ENCODE data around the gene IPO9. TPM values are rescaled to one million over a fixed set of nuclear protein-coding genes. Genes with fewer than 3 reads are reported as not detected.

IPO9 gene
- polyA plus RNA-seq, 1 donor (not counting 4 experiments of a cell fraction or from before 2014, with no cell fraction given), result 38.9 TPM

DNA sequence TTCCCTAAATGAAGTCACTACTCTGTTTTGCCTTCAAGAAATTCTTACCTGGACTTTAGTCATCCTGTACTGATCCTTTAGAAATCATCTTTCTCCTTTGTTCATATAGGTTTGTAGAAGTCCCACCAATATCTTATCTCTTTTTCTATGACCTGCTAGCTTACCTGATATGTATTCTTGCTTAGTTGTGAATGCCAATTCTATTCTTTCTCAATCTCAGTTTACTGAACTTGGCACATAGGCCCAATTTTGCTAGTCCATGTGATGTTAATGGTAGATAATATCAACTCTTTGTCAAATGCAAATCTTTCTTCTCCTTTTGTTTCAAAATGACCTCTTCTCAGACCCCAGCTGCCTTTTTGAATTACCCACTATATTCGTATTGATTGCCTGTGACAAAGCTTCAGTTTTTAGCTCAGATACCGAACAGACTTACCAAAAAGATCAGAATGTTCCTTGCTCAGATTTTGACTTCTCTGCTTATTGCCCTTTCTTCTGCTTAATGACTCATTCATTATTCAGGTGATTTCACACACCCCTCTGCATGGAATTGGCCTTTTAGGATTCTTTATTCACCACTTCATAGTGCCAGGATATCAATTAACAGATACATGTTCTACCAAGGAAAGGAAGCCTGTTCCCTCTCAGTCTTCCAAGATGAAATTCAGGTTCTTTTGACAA, 20.6 kb downstream of the IPO9 start:
- FAIRE-seq, result no peak

DNA sequence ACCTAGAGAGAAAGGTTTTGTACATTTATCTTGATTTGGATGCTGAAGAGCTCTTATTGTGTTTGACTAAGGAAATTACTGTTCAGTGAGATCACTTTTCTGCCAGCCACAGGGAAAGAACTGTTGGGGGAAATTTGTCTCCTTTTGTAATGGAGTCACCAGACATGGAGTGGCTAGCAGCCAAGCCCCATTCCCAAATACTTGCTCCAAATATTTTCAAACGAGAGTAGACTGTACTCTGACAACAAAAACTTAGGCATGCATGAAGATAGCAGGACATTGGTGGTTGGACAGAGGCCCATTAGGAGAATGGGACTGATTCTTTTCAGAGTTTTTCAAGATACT, 21.1 kb downstream of the IPO9 start:
- Histone ChIP-seq H3K79me2 (ENCODE audit: control insufficient read depth, insufficient read depth, low read length) (peaks cover 26% of the 10 kb centered on the region), H3K4me1 (ENCODE audit: control insufficient read depth, extremely low read depth, insufficient read depth, low read length) (peaks cover 36% of the 10 kb centered on the region), H3K27me3 (ENCODE audit: control insufficient read depth, extremely low read depth, insufficient read depth, low read length) (no peaks in the 10 kb centered on the region), H2AFZ (ENCODE audit: control insufficient read depth, low read length) (no peak overlapping the region), H3K36me3 (ENCODE audit: control insufficient read depth in 2 of 2, extremely low read depth in 1 of 2, insufficient read depth in 2 of 2, low read length in 2 of 2) (peaks cover 14 to 28% of the 10 kb centered on the region in 2 experiments), H3K9me1 (ENCODE audit: control insufficient read depth, extremely low read depth, insufficient read depth, low read length) (peaks cover 3% of the 10 kb centered on the region), H3K4me3 (ENCODE audit: control insufficient read depth in 2 of 3, extremely low read depth in 1 of 3, insufficient read depth in 2 of 3, low read depth in 1 of 3, low read length in 3 of 3) (peak overlapping the region in 2 of 3 experiments; percentile 13 to 30), H3K27ac (ENCODE audit: control insufficient read depth, insufficient read depth, low read length) (peak overlapping the region; percentile 72), H3K4me2 (ENCODE audit: control insufficient read depth, extremely low read depth, insufficient read depth, low read depth, low read length) (peak overlapping the region; percentile 72), H3K9ac (ENCODE audit: control insufficient read depth, extremely low read depth, insufficient read depth, low read length) (no peak overlapping the region), H4K20me1 (ENCODE audit: control insufficient read depth, extremely low read depth, insufficient read depth, low read length) (no peaks in the 10 kb centered on the region), H3K9me3 (ENCODE audit: control insufficient read depth, low read depth, low read length) (no peaks in the 10 kb centered on the region)
- TF ChIP-seq, protein P1, sequence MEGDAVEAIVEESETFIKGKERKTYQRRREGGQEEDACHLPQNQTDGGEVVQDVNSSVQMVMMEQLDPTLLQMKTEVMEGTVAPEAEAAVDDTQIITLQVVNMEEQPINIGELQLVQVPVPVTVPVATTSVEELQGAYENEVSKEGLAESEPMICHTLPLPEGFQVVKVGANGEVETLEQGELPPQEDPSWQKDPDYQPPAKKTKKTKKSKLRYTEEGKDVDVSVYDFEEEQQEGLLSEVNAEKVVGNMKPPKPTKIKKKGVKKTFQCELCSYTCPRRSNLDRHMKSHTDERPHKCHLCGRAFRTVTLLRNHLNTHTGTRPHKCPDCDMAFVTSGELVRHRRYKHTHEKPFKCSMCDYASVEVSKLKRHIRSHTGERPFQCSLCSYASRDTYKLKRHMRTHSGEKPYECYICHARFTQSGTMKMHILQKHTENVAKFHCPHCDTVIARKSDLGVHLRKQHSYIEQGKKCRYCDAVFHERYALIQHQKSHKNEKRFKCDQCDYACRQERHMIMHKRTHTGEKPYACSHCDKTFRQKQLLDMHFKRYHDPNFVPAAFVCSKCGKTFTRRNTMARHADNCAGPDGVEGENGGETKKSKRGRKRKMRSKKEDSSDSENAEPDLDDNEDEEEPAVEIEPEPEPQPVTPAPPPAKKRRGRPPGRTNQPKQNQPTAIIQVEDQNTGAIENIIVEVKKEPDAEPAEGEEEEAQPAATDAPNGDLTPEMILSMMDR (optimal IDR thresholded peaks at IDR 0.05 in 1 of 3, IDR thresholded peaks at IDR 0.05 in 1 of 3, conservative IDR thresholded peaks at IDR 0.05 in 1 of 3; ENCODE audit: extremely low read depth in 1 of 3, insufficient read depth in 2 of 3, low read length in 3 of 3), result no peak
- FAIRE-seq, result peak; percentile 86
- dilution Hi-C loops (cut with MboI; ENCODE audit: extremely low pct_ligation_motif_present, low sequenced_read_pairs), result no loop called here
- peak; percentile 42 for DNase-seq (ENCODE audit: low read depth, low spot score)

More for the DNA sequence above, 20.6 kb downstream of the IPO9 start:
- Histone ChIP-seq H3K27ac (ENCODE audit: control insufficient read depth, insufficient read depth, low read length) (peak overlapping the region; percentile 72), H2AFZ (ENCODE audit: control insufficient read depth, low read length) (no peak overlapping the region), H3K27me3 (ENCODE audit: control insufficient read depth, extremely low read depth, insufficient read depth, low read length) (no peaks in the 10 kb centered on the region), H3K9me1 (ENCODE audit: control insufficient read depth, extremely low read depth, insufficient read depth, low read length) (peaks cover 3% of the 10 kb centered on the region), H3K79me2 (ENCODE audit: control insufficient read depth, insufficient read depth, low read length) (peaks cover 31% of the 10 kb centered on the region), H3K4me3 (ENCODE audit: control insufficient read depth in 2 of 3, extremely low read depth in 1 of 3, insufficient read depth in 2 of 3, low read depth in 1 of 3, low read length in 3 of 3) (peak overlapping the region in 2 of 3 experiments; percentile 24 to 30), H3K4me1 (ENCODE audit: control insufficient read depth, extremely low read depth, insufficient read depth, low read length) (peaks cover 39% of the 10 kb centered on the region), H3K9ac (ENCODE audit: control insufficient read depth, extremely low read depth, insufficient read depth, low read length) (peak overlapping the region; percentile 28), H3K36me3 (ENCODE audit: control insufficient read depth in 2 of 2, extremely low read depth in 1 of 2, insufficient read depth in 2 of 2, low read length in 2 of 2) (peaks cover 14 to 23% of the 10 kb centered on the region in 2 experiments), H3K9me3 (ENCODE audit: control insufficient read depth, low read depth, low read length) (no peaks in the 10 kb centered on the region), H4K20me1 (ENCODE audit: control insufficient read depth, extremely low read depth, insufficient read depth, low read length) (no peaks in the 10 kb centered on the region), H3K4me2 (ENCODE audit: control insufficient read depth, extremely low read depth, insufficient read depth, low read depth, low read length) (peak overlapping the region; percentile 72)
- TF ChIP-seq, protein P1 (optimal IDR thresholded peaks at IDR 0.05 in 1 of 3, IDR thresholded peaks at IDR 0.05 in 1 of 3, conservative IDR thresholded peaks at IDR 0.05 in 1 of 3; ENCODE audit: extremely low read depth in 1 of 3, insufficient read depth in 2 of 3, low read length in 3 of 3), result no peak
- no peak for TF ChIP-seq EZH2 (IDR thresholded peaks at IDR 0.05; ENCODE audit: low read length)
- no peak for DNase-seq (ENCODE audit: low read depth, low spot score)
- dilution Hi-C loops (cut with MboI; ENCODE audit: extremely low pct_ligation_motif_present, low sequenced_read_pairs), result no loop called here
